HG03196 (cell line): ENCODE measurements around the gene PITRM1.
"Not testable (repeated sequence)": the region's sequence is repeated elsewhere in the genome, so short reads cannot be mapped to it uniquely, and the experiment has no call there.

ENCODE experiments used
- ATAC-seq: cut with Tn5 transposase; IDR thresholded peaks from one replicate; pipeline ENCODE4 v1.9.1; 2021; ENCODE audit not compliant: unreplicated experiment

PITRM1 gene

GRCh38 chr10:3122486-3123205, 49.9 kb downstream of the PITRM1 start:
- no peak for ATAC-seq

DNA sequence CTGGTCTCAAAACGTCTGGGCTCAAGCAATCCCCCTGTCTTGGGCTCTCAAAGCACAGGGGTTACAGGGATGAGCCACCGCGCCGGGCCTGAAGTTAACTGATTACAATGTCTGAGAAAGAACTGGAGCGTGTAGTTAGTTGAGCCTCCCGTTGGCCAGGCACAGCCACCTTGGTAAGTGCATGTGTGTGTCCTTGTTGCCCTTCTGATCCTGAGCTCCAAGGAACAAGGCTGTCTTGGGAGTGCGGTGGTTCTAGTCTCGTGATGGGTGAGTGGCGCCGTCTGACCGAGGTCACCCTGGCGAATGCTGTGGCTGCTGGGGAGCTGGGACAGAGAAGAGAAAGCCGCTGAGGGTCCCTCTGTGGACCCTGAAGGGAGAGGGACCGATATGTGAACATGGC, 50.5 kb downstream of the PITRM1 start:
- no peak for ATAC-seq

DNA sequence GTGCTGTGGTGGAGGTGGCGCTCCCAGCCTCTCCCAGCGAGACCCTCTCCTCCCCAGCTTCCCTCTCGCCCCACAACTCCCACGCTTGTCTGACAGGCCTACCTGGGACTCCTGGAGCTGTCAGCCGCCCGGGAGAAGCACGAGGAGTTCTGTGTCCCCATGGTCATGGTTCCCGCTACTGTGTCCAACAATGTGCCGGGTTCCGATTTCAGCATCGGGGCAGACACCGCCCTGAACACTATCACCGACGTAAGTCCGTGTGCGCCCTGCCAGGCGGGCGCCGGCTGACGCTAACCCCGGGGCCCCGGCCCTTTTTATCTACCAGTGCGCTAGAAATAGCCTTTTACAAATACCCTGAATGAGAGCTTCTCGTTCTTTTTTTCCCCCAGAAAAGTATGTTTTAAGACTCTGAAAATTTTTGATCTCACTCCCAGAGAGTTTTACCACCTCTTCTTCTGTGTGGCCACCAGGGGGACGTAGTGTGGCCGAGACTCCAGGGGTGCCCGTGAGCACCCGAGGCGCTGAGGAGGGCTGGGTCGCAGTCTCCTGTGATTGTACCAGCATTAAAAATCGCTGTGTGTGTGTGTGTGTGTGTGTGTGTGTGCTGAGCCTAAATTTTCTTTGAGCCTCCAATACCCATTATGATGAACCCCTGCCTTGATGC, 52.7 kb downstream of the PITRM1 start:
- no peak for ATAC-seq

DNA sequence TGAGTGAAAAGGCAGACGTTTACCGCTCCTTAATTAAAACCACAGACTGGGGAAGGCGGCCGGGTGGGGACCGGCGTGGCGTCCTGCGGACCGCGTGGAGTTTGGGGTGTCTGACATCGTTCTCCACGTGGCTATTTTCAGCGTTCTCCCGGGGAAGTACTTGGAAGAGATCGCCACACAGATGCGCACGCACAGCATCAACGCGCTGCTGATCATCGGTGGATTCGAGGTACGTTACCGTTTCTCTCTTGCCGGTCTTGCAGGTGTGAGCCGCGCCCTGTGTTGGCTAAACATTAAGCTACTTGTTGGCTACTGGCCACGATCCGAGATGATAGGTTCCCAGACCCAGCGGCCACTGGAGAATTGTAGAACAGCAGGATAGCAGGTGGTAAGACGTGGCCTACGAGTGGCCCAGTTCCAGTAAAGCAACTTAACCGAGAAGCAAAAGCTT, 53.9 kb downstream of the PITRM1 start:
- no peak for ATAC-seq

DNA sequence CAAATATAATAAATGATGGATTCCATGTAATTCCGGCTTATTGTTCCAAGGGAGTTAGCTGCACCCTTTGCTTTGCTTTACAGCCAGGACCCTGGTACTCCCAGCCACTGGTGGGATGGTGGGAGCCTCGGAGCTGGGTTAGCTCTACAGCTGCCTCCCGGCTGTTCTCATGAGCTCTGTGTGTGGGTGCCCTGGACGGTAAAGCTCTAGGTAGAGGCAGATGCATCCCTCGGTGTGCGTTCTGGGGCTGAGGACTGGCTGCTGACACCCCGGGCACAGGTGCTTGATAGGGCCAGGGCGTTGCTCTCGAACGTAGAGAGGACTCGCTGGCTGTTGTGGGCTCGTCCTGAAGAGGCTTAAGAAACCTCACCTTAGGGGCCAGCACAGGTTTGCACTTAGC, 55.1 kb downstream of the PITRM1 start:
- no peak for ATAC-seq

- no peak for ATAC-seq
These were observed 56.0 kb downstream of the PITRM1 start for GRCh38 chr10:3116508-3117100.

DNA sequence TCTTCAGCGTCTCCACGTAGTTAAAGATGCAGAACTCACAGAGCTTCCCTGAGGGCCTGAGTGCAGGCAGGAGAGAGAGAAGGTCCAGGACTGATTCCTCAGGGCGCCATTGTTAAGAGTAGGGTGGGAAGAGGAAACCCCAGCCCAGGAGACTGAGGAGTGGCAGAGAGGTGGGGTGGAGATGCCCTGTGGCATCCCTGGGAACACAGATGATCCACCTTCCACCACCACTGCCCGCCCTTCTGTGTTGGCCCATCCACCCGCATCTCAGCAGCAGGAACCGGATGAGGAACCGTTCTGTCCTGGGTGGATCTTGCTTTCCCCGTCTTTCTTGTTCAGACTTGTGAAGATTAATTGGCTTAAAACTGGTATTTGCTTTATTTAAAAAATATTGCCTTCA, 56.9 kb downstream of the PITRM1 start:
- no peak for ATAC-seq

- no peak for ATAC-seq
These were observed 59.2 kb downstream of the PITRM1 start for GRCh38 chr10:3113343-3113720.

GRCh38 chr10:3111621-3112163, 60.9 kb downstream of the PITRM1 start:
- no peak for ATAC-seq

DNA sequence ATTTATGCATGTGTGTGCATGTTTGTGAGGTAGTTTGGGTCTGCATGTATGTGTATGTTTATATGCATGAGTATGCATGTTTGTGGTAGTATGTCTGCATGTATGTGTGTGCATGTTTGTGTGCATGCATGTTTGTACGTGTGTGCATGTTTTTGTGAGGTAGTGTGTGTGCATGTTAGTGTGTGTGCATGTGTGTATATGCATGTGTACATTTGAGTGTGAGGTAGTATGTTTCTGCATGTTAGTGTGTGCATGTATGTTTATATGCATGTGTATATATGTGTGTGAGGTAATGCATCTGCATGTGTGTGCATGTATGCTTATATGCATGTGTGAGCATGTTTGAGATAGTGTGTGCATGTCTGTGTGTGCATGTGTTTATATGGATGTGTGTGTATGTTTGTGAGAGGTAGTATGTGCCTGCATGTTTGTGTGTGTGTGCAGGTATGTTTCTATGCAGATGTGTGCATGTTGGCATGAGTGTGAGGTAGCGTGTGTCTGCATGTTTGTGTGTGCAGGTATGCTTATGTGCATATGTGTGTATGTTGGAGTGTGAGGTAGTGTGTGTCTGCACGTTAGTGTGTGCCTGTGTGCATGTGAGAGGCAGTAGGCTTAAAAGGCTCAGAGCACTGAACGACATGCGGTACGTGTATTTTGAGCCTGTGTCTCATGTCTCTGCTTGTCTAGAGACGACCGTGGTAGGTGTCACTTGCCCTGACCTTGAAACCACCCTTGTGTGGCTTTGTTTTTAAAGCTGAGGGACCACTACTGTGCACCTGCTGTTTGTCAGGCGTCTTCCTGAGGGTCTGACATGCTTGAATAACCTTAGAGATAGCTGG, 61.6 kb downstream of the PITRM1 start:
- ATAC-seq = no peak

GRCh38 chr10:3109633-3110032, 62.9 kb downstream of the PITRM1 start:
- ATAC-seq = no peak

GRCh38 chr10:3109196-3109595, 63.4 kb downstream of the PITRM1 start:
- ATAC-seq = no peak

- ATAC-seq = no peak
These were observed 63.9 kb downstream of the PITRM1 start for GRCh38 chr10:3108575-3109105.

DNA sequence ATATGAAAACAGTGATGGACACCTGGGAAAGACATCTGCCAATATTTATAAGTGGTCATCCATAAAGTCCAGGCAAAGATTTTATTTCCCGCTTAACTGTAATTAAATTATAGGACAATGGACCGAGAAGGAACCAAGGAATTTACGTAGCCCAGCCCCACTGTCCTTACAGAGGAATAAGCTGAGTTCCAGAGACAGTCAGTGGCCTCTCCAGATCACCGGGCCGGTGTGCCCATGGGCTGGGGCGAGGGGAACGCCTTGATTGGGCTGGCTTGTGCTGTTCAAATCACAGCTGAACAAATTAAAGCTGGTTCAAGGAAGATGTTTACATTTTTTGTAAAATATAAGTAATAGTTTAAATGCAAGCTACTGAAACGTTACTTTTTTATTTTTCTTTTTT, 64.5 kb downstream of the PITRM1 start:
- ATAC-seq = no peak

DNA sequence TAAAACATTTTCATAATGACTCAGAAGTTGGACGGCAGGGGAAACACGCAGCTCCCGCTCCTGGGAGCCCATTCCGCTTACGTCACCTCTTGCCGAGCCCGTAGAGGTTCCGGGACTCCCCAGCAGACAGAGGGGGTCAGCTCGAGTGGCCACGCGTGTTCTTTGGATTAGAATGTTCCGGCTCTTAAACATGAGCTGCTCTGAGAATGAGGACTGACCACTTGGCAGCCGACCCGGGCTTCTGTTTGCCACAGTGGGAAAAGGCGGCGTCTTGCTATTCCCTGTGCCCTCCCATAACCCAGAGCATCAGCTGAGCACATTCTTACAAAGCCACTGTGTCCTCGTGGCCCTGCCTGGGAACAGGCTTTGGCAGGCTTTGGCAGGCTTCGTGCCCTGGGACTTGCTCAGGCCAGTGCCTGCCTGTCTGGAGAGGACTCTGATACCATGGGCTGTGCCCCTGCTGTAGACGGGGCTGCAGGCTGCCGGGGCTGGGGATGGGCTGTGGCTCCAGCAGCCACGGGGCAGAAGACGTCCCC, 65.1 kb downstream of the PITRM1 start:
- no peak for ATAC-seq

DNA sequence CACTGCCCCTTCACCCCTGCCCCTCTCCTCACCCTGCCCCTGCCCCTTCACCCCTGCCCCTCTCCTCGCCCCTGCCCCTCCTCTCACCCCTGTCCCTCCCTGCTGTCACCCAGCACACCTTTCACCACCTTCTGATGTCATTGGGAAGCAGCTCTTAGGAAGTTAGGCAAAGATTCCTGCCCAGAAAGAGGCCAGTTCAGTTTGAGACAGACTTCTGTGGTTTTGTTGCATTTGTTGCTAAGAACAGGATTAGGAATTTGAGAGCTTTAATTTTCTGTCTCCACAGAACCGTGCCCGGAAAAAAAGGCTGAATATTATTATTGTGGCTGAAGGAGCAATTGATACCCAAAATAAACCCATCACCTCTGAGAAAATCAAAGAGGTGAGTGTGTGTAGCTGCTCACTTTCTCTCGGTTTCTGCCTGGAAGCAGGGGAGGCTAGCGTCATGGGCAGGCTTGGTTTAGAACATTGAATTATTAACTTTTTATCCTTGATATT, 65.6 kb downstream of the PITRM1 start:
- no peak for ATAC-seq

DNA sequence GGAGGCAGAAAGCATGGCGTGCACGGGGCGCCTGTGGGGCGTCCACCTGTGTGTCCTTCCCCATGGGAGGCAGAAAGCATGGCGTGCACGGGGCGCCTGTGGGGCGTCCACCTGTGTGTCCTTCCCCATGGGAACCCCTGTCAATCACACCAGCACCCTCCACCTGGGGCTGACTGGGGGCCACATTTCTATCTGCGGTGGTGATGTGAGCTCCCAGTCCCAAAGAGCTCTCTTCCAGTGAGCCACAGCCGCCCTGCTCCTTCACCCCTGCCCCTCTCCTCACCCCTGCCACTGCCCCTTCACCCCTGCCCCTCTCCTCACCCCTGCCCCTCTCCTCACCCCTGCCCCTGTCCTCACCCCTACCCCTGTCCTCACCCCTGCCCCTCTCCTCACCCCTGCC, 66.3 kb downstream of the PITRM1 start:
- not testable (repeated sequence) for ATAC-seq

- no peak for ATAC-seq
These were observed 66.7 kb downstream of the PITRM1 start for GRCh38 chr10:3105905-3106304.

DNA sequence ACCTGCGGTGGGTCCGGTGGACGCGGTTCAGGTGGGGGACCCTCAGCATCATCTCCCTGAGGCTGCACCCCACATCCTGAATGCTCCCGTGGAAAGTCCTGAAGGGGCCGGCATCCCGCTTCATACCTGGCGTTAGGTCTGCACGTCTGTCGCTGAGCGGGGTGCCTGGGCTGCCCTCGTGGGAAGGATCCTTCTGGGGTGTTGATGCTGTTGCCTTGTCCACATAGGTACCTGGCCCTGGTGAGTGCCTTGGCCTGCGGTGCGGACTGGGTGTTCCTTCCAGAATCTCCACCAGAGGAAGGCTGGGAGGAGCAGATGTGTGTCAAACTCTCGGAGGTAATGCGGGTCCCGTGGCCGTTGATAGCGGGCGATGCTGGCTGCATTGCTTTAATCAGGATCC, 67.4 kb downstream of the PITRM1 start:
- no peak for ATAC-seq

- no peak for ATAC-seq
These were observed 68.2 kb downstream of the PITRM1 start for GRCh38 chr10:3104251-3104918.
